H1 (cell line): ENCODE results near the gene KIF2C. TPM values are rescaled to one million over a fixed set of nuclear protein-coding genes. Genes with fewer than 3 reads are reported as not detected.

Source experiments
- ASH2L ChIP-seq: fragments of 200-600, 300-600 bp; sonication (generic); IDR thresholded peaks from one replicate; pipeline ENCODE4 v1.7.1; 2017; ENCODE audit warnings: low read length
- BCL11A ChIP-seq, 2 experiments: IDR thresholded peaks; one replicate each; pipeline ENCODE4 v1.6.1; 2011; ENCODE audit warnings: low read depth in 2 of 2, low read length in 2 of 2, mild to moderate bottlenecking in 2 of 2
- BRCA1 ChIP-seq: IDR thresholded peaks from 2 replicates; pipeline ENCODE4 v1.6.1; 2012; ENCODE audit warnings: low read depth, low read length, improper control_type of control experiment
- CHD1 ChIP-seq: IDR thresholded peaks from 2 replicates; pipeline ENCODE4 v1.6.1; 2012; ENCODE audit warnings: low read depth, low read length, improper control_type of control experiment
- CREB1 ChIP-seq: IDR thresholded peaks from 2 replicates; pipeline ENCODE4 v1.6.1; 2012; ENCODE audit warnings: inconsistent platforms
- HDAC2 ChIP-seq, 2 experiments: fragments of 300-600 bp in 1 of 2; sonication (generic) in 1 of 2; IDR thresholded peaks; 2 replicates each; pipeline ENCODE4 v1.6.1; 2011 to 2012; ENCODE audit warnings: low read depth in 2 of 2, low read length in 2 of 2, mild to moderate bottlenecking in 2 of 2, moderate library complexity in 2 of 2, borderline replicate concordance in 1 of 2, inconsistent platforms in 1 of 2
- KDM4A ChIP-seq: IDR thresholded peaks from one replicate; pipeline ENCODE4 v1.7.1; 2012; ENCODE audit warnings: low read depth, mild to moderate bottlenecking, moderate library complexity, low read length, inconsistent platforms; ENCODE audit not compliant: severe bottlenecking
- NRF1 ChIP-seq: IDR thresholded peaks from 2 replicates; pipeline ENCODE4 v1.6.1; 2011; ENCODE audit warnings: mild to moderate bottlenecking, low read depth, low read length, improper control_type of control experiment
- PHF8 ChIP-seq: fragments of 200-600 bp; sonication (generic); conservative IDR thresholded peaks from 2 replicates; pipeline ENCODE4 v1.7.1; 2012; ENCODE audit warnings: low read depth, mild to moderate bottlenecking, inconsistent platforms, low read length, moderate library complexity
- POLR2A ChIP-seq, 2 experiments: IDR thresholded peaks; 1 replicate in 1 of 2; 2 replicates in 1 of 2; pipeline ENCODE4 v1.6.1; 2011; ENCODE audit warnings: low read depth in 2 of 2, low read length in 2 of 2, mild to moderate bottlenecking in 2 of 2; ENCODE audit errors: control extremely low read depth in 1 of 2
- POLR2AphosphoS5 ChIP-seq: IDR thresholded peaks from 2 replicates; pipeline ENCODE4 v1.6.1; 2011; ENCODE audit warnings: low read depth, low read length
- SIN3A ChIP-seq, 2 experiments: IDR thresholded peaks in 1 of 2; conservative IDR thresholded peaks in 1 of 2; 2 replicates each; pipeline ENCODE4 v1.6.1; 2011 to 2012; ENCODE audit warnings: low read length in 2 of 2, improper control_type of control experiment in 1 of 2, low read depth in 1 of 2, mild to moderate bottlenecking in 1 of 2
- TAF1 ChIP-seq: IDR thresholded peaks from 2 replicates; pipeline ENCODE4 v1.6.1; 2011; ENCODE audit warnings: mild to moderate bottlenecking, low read depth, low read length
- polyA plus RNA-seq, 7 experiments: library from polyadenylated mRNA; depleted of rRNA in 3 of 7; stranded (reverse) in 5 of 7; unstranded in 2 of 7; fragments of >200 nt in 5 of 7; fragments of 200-250 nt in 2 of 7; gene quantifications; 1 replicate in 5 of 7; 2 replicates in 1 of 7; 4 replicates in 1 of 7; pipeline versions ENCODE4 v1.2.1 to v1.2.3, GENCODE V29; 2011 to 2013; ENCODE audit warnings: missing spikeins in 2 of 7, mixed read lengths in 2 of 7
- total RNA-seq: library from RNA; stranded (reverse); fragmentation: NEBNext Ultra II Directional; extraction: Animal tissue kit (Norgen Biotek cat#: 25700); gene quantifications from 2 replicates; pipeline ENCODE4 v1.2.1, GENCODE V29; 2021
- TF ChIP-seq, protein P1 (sequence below): IDR thresholded peaks from 2 replicates; pipeline ENCODE4 v1.6.1; 2012; ENCODE audit warnings: inconsistent platforms
- TF ChIP-seq, protein P2 (sequence below): IDR thresholded peaks from 2 replicates; pipeline ENCODE4 v1.6.1; 2011; ENCODE audit warnings: low read depth, mild to moderate bottlenecking, low read length; ENCODE audit not compliant: insufficient read depth
- TF ChIP-seq, protein P3 (sequence below), 3 experiments: IDR thresholded peaks; 1 replicate in 2 of 3; 2 replicates in 1 of 3; pipeline versions ENCODE4 v1.5.1 to v1.6.1; 2011; ENCODE audit warnings: low read length in 3 of 3, mild to moderate bottlenecking in 3 of 3, inconsistent platforms in 2 of 3, low read depth in 1 of 3, moderate library complexity in 1 of 3; ENCODE audit not compliant: insufficient read depth in 1 of 3; ENCODE audit errors: control extremely low read depth in 1 of 3

KIF2C gene
- total and polyA plus RNA-seq, 2 of the 8 experiments (the other 6 are each of a cell fraction or from before 2014, with no cell fraction given): 41.8 to 68.1 TPM

DNA sequence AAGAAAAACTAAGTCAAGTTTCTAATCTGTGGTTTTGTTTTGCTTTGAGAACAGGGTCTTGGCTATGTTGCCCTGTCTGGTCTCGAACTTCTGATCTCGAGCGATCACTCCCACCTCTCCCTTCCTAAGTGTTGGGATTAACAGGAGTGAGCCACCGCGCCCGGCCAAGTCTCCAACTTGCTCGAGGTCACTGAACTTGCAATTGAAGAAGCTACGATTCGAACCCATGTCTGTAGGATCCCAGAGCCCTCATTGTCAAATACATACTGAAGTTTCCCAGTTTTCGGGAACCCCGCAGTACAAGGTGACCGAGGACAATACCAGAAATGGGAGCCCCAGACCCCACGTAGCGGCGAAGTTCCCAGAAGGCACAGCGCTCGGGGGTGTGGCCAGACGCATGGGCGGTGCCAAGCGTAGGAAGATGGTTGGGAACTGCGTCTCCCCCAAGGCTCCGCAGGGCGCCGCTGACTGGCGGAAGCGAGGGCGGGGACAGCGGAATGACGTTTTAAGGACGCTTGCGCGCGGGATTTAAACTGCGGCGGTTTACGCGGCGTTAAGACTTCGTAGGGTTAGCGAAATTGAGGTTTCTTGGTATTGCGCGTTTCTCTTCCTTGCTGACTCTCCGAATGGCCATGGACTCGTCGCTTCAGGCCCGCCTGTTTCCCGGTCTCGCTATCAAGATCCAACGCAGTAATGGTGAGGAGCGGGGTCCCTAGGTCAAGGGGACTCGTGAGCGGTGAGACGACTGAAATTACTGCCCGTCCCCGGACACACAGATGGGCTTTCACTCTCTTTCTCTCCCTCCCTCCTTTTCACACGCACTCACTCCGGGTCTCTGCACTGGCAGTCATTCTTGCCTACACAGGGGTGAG is at the start of gene KIF2C (continued):
- TF ChIP-seq NRF1: no peak
- no peak for TF ChIP-seq BCL11A (IDR thresholded peaks at IDR 0.05; ENCODE audit: low read depth in 2 of 2, low read length in 2 of 2)
- TF ChIP-seq CHD1: no peak
- peak in 1 of 2 experiments; percentile 96; a peak in 2 of 4 replicates for TF ChIP-seq HDAC2 (IDR thresholded peaks at IDR 0.05; ENCODE audit: borderline replicate concordance in 1 of 2, low read depth in 2 of 2, low read length in 2 of 2)
- peak; percentile 88 to 96; a peak in 3 of 4 replicates for TF ChIP-seq SIN3A (conservative IDR thresholded peaks at IDR 0.05 in 1 of 2, IDR thresholded peaks at IDR 0.05 in 1 of 2; ENCODE audit: low read depth in 1 of 2, low read length in 2 of 2)
- TF ChIP-seq, protein P1, sequence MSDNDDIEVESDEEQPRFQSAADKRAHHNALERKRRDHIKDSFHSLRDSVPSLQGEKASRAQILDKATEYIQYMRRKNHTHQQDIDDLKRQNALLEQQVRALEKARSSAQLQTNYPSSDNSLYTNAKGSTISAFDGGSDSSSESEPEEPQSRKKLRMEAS: no peak
- TF ChIP-seq ASH2L: peak; percentile 60
- TF ChIP-seq KDM4A: peak; percentile 53
- TF ChIP-seq, protein P2, sequence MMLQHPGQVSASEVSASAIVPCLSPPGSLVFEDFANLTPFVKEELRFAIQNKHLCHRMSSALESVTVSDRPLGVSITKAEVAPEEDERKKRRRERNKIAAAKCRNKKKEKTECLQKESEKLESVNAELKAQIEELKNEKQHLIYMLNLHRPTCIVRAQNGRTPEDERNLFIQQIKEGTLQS: no peak
- peak; percentile 91 for TF ChIP-seq CREB1
- peak; percentile 85 for TF ChIP-seq PHF8
- TF ChIP-seq BRCA1: 0 out of 2 replicates have a peak, but pooled peaks have one; percentile 19
- TF ChIP-seq POLR2A (IDR thresholded peaks at IDR 0.05; ENCODE audit: control extremely low read depth in 1 of 2, low read depth in 2 of 2, low read length in 2 of 2): peak; percentile 40 to 93
- TF ChIP-seq POLR2AphosphoS5: peak; percentile 80
- TF ChIP-seq, protein P3, sequence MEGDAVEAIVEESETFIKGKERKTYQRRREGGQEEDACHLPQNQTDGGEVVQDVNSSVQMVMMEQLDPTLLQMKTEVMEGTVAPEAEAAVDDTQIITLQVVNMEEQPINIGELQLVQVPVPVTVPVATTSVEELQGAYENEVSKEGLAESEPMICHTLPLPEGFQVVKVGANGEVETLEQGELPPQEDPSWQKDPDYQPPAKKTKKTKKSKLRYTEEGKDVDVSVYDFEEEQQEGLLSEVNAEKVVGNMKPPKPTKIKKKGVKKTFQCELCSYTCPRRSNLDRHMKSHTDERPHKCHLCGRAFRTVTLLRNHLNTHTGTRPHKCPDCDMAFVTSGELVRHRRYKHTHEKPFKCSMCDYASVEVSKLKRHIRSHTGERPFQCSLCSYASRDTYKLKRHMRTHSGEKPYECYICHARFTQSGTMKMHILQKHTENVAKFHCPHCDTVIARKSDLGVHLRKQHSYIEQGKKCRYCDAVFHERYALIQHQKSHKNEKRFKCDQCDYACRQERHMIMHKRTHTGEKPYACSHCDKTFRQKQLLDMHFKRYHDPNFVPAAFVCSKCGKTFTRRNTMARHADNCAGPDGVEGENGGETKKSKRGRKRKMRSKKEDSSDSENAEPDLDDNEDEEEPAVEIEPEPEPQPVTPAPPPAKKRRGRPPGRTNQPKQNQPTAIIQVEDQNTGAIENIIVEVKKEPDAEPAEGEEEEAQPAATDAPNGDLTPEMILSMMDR (IDR thresholded peaks at IDR 0.05; ENCODE audit: control extremely low read depth in 1 of 3, insufficient read depth in 1 of 3, low read depth in 1 of 3, low read length in 3 of 3): no peak
- peak; percentile 60 for TF ChIP-seq TAF1
